8988T (cell line): ENCODE measurements around the gene LAIR1.

Experiments used
- DNase-seq: peaks from one replicate; pipeline ENCODE4 v3.0.0; 2011

The LAIR1 gene

DNA sequence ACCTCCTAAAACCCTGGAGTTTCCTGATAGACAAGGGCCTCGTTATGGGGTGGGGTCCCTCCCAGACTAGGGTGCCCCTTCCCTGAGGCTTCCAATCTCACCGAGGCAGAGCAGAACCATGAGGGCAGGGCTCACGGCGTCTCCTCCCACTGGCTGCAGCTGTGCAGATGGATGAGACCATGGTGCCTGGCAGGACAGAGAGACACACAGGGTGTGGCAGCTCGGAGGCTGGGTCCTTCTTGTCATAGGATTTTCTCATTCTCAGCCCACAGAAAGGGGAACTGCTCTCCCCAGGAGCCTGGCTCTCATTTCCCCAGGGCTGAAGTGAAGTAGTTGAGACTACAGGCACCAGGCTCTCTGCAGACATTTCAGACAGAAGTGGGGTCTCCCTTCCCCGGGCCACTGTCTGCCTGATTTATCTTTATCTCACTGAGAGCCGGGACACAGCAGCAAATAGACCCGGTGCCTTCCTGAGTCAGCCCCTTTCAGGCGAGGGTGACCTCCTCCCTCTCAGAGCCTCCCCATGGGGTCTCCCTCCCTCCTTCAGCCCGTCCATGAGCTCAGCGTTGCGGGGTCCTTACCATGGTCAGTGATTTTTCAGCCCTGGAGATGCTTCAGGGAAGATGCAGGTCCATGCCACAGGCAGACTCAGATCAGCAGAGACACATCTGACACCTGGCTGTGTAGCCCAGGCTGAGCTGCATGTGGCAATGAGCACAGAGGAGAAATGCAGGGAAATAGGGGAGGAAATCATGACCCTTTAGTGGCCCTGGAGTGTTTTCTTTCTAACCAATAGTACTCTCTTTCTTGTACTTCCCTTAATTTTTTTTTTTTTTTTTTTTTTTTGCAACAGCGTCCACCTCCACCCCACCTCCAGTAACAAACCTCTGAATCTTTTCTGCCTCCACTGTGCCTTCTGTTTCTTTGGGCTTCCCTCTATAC is 52.0 kb downstream of the LAIR1 start, which contains the start of gene LILRA5:
Gene LILRA5, minus strand, starts transcription at position 731 of the 942 bp plus-strand sequence. Its CDS starts 147 bp downstream, at position 584.
- DNase-seq: no peak

DNA sequence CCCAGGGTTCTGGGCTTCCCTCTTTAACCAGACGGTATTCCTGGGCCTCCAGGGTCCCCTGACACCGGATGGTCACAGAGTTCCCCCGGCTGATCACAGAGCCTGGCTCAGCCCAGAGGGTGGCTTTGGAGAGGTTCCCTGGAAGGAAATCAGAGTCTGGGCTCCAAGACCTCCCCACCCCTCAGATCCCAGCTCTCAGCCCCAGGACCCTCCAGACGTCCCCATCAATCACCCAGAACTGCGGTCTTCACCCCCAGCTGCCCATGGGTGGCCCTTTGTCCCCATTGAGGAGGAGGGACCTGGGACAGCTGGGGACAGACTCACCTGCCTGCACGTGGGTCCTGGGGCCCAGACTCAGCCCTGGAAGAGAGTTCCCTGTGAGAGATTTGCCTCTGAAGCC is 52.7 kb downstream of the LAIR1 start:
- DNase-seq: no peak

DNA sequence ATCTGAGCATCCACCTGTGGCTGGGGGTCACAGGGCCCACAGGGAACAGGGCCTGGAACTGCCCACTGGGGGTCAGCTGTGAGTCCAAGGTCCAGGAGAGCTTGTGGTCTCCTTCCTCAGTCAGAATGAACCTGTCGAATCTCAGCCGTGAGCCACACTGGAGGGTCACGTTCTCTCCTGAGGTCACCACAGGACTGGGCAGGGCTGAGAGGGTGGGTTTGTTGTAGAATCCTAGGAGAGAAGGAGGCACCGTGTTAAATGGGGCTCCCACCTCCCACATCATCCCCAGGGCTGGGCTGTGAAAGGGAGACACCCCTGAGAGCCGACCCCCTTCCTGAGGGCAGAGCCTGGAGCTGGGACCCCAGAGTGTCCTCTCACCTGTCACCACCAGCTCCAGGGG is 53.2 kb downstream of the LAIR1 start:
- DNase-seq: no peak

- no peak for DNase-seq
These were observed 54.2 kb downstream of the LAIR1 start for GRCh38 chr19:54310543-54310942.

DNA sequence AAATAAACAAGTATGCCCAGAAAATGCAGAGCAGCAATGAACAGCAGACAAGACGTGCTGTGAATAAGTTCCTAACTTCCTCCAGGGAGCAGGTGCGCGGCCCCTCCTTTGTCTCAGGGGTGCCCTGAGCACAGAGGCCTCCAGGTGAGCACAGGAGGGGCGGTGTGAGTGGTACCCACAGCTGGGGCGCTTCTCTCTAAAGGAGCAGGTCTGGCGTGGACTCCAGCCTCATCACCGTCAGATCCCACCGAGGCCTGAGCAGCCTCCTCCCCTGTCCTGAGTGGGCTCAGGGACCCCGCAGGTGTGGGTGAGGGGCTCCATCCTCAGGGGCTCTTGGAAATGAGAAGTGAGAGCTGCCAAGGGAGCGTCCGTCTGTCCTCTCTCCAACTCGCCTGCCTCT is 54.9 kb downstream of the LAIR1 start:
- no peak for DNase-seq

DNA sequence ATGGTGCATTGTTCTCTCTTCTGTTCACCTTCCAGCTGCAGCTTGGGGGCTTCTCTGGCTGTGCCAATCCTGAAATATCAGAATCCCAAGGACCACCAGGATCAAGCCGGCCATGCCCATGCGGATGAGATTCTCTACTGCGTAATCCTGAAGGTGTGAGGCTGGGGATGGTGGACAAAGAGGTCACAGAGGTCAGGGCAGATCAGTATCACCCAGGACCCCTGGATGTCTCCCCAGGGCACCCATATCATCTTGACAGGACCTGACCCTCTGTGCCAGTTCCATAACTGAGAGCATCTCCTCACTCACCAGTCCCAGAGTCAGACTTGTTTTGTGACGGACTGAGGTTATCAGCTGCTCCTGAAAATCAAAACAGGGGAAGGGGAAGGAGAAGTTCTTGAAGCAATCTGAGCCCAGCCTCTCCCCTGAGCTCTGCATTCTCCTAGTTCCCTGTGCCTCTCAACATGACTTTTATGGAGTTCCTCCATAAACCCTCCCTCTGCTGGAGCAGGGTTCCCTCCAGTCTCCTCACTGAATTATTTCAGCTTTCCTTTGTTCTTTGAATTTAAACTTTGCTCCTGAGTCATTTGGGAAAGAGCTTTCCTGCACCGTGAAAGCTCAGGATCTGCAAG is 57.2 kb downstream of the LAIR1 start:
- DNase-seq: no peak

GRCh38 chr19:54305141-54305540 is 59.6 kb downstream of the LAIR1 start:
- no peak for DNase-seq

DNA sequence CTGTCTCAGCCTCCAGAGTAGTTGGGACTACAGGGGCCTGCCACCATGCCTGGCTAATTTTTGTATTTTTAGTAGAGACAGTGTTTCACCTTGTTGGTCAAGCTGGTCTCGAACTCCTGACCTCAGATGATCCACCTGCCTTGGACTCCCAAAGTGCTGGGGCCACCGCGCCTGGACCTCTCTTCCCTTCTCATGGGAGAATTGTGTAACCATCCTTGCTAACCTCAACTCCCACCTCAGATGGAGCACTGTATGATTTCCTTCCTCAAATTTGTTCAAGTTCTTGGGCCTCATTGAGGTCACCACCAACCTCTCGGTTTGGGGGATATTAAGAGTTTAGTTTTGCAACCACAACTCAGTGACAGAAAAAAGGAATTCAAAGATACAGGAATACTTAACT is 62.5 kb downstream of the LAIR1 start:
- no peak for DNase-seq
